Left ventricle myocardium superior (tissue), 1 donor: ENCODE data around the gene PLEKHB1. TPM values are rescaled to one million over a fixed set of nuclear protein-coding genes. Genes with fewer than 3 reads are reported as not detected.
"Not testable (repeated sequence)": the region's sequence is repeated elsewhere in the genome, so short reads cannot be mapped to it uniquely, and the experiment has no call there.

Source experiments
- ATAC-seq: fragments of 200-7000 bp; cut with Tn5 transposase; one replicate; pipeline ENCODE4 v1.9.1; 2020; ENCODE audit warnings: mild to moderate bottlenecking, moderate library complexity
- DNase-seq: peaks from one replicate; pipeline ENCODE4 v3.0.0-alpha.2; 2020
- intact Hi-C: fragments of 100-400 bp; cut with micrococcal nuclease; formaldehyde crosslinking; loops from one replicate; pipeline ENCODE4 v1.11.0; 2022
- total RNA-seq: library from RNA; stranded (reverse); fragmentation: NEBNext Ultra II Directional; extraction: Animal tissue kit (Norgen Biotek cat#: 25700); gene quantifications from one replicate; pipeline ENCODE4 v1.2.1, GENCODE V29; 2021
- donor health status: DM: no; HTN: yes; CAD: no; lungs with severe emphysema.

The PLEKHB1 gene
- total RNA-seq, 1 donor from 2014 or later, result 6.1 TPM

DNA sequence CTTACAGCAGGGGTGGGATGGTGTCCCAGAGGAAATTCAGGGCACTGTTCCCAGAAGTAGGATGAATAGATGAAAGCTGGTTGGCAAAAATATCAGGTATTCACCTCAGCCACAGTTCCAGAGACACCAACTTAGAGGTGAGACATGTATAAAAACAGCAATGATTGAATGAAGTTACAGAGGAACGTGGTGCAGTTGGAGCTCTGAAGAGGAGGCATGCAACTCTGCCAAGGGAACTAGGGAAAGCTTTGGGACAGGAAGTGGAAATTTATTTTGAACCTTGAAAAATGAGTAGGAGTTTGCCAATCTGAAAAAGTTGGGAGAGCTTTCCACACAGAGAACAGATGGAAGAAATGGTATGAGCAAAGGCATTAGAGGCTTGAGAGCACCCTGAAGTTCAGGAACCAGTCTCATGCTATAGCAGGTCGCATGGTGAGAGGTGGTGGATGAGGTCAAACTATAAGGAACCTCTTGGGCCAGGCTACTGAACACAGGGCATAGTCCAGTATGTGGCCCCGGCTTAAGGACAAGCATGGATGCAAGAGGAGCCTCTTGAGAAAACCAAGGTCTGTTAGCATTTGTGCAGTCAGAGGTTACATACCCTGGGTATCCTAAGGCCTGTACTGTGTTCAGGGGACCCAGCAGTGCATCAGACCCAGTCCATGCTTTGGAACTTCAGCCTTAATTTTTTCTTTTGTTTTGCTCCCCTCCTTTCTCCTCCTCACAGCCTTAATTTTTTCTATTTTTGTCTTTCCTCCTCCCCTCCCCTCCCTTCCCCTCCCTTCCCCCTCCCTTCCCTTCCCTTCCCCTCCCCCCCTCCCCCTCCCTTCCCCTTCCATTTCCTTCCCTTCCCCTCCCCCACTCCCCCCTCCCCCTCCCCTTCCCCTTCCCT, 17.5 kb downstream of the PLEKHB1 start:
- ATAC-seq (no peak), DNase-seq (no peak)
- intact Hi-C loops, result loop anchor here (10.0 kb wide), 1 partner anchor 259 kb away; no protein-coding TSS in a partner anchor

DNA sequence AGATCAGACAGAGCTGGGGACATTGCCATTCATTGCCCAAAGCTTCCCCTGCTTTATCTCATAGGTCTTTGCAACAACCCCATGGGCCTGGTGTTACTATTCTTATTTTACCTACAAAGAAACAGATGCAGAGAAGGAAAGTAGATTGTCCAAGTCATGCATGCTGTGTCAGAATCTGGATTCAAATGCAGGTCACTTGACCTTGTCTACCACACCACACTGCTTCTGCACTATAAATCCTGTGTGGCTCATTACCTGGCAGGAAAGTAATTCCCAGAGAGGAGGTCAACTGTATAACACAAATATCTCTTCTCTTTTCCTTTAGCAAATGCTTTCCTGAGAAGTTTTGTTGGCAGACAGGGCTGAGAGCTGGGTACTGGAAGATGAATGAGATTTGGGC, 18.5 kb downstream of the PLEKHB1 start:
- intact Hi-C loops, result loop anchor here (10.0 kb wide), 1 partner anchor 260 kb away; no protein-coding TSS in a partner anchor
- ATAC-seq (no peak), DNase-seq (no peak)

DNA sequence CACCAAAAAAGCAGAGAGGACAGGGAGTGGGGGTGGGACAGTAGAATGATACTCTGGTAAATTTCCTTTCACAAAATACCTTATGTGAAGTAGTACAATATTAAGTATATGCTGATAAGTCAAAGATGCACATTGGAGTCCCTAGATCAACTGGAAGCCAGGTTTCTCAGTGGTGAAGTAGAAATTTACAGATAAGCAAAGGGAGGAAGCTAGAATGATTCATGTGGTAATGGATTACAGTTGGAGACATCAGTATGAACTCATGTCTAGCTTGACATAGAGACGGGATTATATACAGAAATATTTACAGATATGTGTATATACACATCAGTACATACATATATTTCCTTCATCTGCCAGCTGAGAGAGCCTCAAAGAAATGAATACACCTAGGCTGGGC, 21.5 kb downstream of the PLEKHB1 start:
- no peak for DNase-seq
- ATAC-seq, result no peak
- intact Hi-C loops, result loop anchor here (10.0 kb wide), 1 partner anchor 263 kb away; no protein-coding TSS in a partner anchor

DNA sequence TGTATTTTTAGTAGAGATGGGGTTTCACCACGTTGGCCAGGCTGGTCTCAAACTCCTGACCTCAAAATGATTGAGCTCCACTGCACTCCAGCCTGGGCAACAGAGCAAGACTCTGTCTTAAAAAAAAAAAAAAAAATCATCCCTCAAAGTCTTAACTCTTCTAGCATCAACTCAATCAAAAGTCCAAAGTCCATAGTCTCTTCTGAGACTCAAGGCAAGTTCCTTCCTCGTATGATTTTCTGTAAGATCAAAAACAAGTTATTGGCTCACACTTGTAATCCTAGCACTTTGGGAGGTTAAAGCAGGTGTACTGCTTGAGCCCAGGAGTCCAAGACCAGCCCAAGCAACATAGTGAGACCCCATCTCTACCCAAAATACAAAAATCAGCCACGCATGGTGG, 24.4 kb downstream of the PLEKHB1 start:
- no peak for ATAC-seq
- intact Hi-C loops, result no loop called here
- DNase-seq, result no peak

DNA sequence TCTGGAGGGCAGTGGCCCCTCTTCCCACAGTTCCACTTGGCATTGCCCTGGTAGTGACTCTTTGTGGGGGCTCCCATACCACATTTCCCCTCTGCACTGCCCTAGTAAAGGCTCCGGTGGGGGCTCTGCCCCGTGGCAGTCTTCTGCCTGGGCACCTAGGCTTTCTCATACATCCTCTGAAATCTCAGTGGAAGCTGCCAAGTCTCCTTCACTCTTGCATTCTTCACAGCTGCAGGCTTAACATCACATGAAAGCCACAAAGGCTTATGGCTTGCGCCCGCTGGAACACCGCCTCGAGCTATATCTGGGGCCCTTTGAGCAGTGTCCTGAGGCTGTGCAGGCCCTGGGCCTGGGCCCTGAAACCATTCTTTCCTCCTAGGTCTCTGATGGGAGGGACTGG, 25.3 kb downstream of the PLEKHB1 start:
- DNase-seq (peak; percentile 61), ATAC-seq (peak; percentile 95)

DNA sequence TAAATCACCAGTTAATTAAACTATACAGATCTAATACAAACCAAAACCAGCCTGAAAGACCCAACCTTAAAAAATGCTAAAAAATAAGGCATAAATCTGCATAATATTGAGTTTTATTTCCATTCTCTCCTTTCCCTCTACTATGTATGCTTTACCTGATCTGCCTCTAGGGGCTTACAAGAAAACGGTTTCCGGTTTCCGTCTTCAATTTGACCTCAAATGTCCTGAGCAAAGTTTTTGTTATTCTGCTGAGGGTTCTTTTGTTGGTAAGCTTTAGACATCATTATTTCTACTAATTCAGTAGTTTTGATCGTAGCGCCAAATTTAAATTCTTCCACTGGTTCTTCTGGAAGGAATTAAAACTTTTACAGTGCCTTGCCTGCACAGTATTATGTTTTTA, 30.2 kb downstream of the PLEKHB1 start:
- intact Hi-C loops, DNase-seq, ATAC-seq: not testable (repeated sequence)

More for the DNA sequence above, 25.3 kb downstream of the PLEKHB1 start:
- intact Hi-C loops, result no loop called here

DNA sequence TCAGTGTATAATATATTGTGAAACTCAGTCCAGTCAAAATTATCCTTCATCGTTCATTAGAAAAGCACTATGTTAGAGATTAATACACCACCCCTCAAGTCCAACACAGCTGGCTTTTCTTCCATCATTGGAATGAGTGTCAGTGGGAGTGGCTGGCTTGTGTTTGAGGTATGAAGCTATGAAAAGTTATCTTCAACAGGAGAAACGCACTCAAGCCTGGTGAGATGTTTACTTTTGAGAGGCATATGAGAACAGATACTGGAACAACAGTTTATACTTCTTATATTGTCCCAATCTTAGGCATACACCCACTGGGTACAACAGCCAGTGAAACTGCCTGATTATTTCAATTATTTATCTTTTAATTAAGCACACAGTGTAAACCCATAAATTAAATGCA, 34.3 kb downstream of the PLEKHB1 start:
- intact Hi-C loops, result no loop called here
- ATAC-seq, result no peak

DNA sequence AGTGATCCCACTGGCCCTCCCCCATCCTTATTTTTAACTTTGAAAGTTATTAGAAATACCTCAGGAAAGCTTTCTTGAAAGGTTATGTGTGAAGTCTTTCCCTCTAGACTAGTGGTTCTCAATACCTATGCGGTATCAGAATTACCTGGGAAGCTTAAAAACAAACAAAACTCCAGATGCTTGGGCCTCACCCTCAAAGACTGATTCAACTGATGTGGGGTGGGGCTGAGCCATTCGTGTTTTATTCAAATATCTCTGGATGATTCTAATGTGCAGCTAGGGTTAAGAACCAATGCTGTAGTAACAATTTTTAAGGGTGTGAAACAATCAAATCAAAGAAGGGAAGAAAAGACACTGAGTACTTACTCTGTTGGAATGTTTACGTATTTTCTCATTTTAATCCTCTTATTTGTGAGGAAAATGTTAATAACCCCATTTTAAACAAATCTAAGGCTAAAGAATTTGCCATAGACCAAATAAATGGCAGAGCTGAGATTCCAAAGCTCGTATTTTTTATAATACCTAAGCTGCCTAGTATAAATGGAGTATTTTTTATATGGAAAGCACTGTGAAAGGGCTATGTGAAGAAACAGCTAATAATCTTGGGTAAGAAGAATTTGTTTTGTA, 47.6 kb downstream of the PLEKHB1 start:
- DNase-seq, result no peak
- ATAC-seq, result no peak
- intact Hi-C loops, result no loop called here

More for the DNA sequence above, 34.3 kb downstream of the PLEKHB1 start:
- DNase-seq, result no peak

DNA sequence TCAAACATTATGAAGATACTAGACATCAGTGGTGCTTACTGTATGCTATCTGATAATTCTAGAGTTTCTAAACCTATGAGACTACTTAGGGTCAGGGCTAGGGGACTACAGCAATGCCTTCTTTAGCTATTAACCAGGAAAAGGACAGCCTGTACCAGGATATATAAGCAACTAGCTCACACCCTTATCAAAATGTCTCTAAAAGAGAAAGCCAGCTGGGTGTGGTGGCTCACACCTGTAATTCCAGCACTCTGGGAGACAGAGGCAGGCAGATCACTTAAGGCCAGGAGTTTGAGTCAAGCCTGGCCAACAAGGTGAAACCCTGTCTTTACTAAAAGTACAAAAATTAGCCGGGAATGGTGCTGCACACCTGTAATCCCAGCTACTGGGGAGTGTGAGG, 58.7 kb downstream of the PLEKHB1 start:
- intact Hi-C loops, result no loop called here
- DNase-seq (no peak), ATAC-seq (no peak)

DNA sequence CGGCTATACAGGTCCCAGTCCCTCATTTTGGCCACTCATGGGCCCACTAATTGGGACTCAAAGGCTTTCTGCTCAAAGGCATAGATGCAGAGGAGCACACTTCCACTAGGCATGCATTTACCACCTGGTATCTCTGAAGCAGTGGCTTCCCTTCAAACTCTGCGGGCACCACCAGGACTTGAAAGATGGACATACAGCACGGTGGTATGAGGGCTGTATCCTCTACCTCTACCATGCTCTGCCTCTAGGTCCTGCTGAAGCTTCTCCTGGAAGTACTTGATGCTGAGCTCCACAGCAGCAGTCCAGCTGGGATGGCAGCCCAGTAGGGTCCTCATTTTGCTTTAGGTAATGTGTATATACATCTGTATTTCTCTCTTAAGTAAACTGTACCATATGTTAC, 64.6 kb downstream of the PLEKHB1 start:
- no peak for DNase-seq
- no peak for ATAC-seq
- intact Hi-C loops, result no loop called here

Other genes with a start within 250 kb of the PLEKHB1 start
- 30.6 TPM for gene FAM168A, start 48.5 kb upstream of the PLEKHB1 start, total RNA-seq
- gene RAB6A, start 114.5 kb downstream of the PLEKHB1 start, total RNA-seq, result 96.3 TPM
- 44.7 TPM for gene MRPL48, start 141.3 kb downstream of the PLEKHB1 start, total RNA-seq
- 49.9 TPM for gene COA4, start 230.3 kb downstream of the PLEKHB1 start, total RNA-seq
- gene PAAF1, start 230.4 kb downstream of the PLEKHB1 start, total RNA-seq, result 13.7 TPM